ENCODE measurements around the gene GNAI3.

GNAI3 gene

GRCh38 chr1:109529881-109530456 is 18.4 kb upstream of the GNAI3 start:
- no peak overlapping the region for H3K27ac ChIP-seq
- POLR2A ChIA-PET (ENCODE audit: low non-redundant PET) = no interaction called here
- TF ChIP-seq CTCF (conservative IDR thresholded peaks at IDR 0.05; ENCODE audit: low read depth) = no peak
- CTCF ChIA-PET = interaction anchor here (0.7 to 6.9 kb wide), 5 partner anchors 8 to 40 kb away, joined by 3 to 180 read pairs (median 3); partner anchors contain the start of gene CYB561D1
- no peak for DNase-seq (ENCODE audit: low spot score)

- ChIA-PET POLR2A (ENCODE audit: low non-redundant PET) (no interaction called here), CTCF (interaction anchor here (1.0 to 6.9 kb wide), 4 partner anchors 9 to 40 kb away, joined by 3 to 180 read pairs (median 4); partner anchors contain the start of gene CYB561D1)
- no peak for DNase-seq (ENCODE audit: low spot score)
- no peak for TF ChIP-seq CTCF (conservative IDR thresholded peaks at IDR 0.05; ENCODE audit: low read depth)
- H3K27ac ChIP-seq = no peak overlapping the region
Measured at GRCh38 chr1:109530457-109531087, 17.8 kb upstream of the GNAI3 start.

- H3K27ac ChIP-seq = no peak overlapping the region
- POLR2A ChIA-PET (ENCODE audit: low non-redundant PET) = no interaction called here
- DNase-seq (ENCODE audit: low spot score) = no peak
- TF ChIP-seq CTCF (conservative IDR thresholded peaks at IDR 0.05; ENCODE audit: low read depth) = no peak
- CTCF ChIA-PET = interaction anchor here (0.5 to 6.9 kb wide), 17 partner anchors 11 to 489 kb away, joined by 3 to 180 read pairs (median 6); partner anchors contain the start of genes AMIGO1, CYB561D1 and PSMA5
Measured at GRCh38 chr1:109531380-109531779, 17.0 kb upstream of the GNAI3 start.

GRCh38 chr1:109531826-109532364 is 16.5 kb upstream of the GNAI3 start:
- no peak for DNase-seq (ENCODE audit: low spot score)
- ChIA-PET CTCF (interaction anchor here (0.5 to 6.9 kb wide), 31 partner anchors 9 to 1273 kb away, joined by 3 to 180 read pairs (median 4); partner anchors contain the start of genes AMIGO1, CYB561D1, GNAI3 and PSMA5), POLR2A (ENCODE audit: low non-redundant PET) (no interaction called here)
- no peak overlapping the region for H3K27ac ChIP-seq
- TF ChIP-seq CTCF (conservative IDR thresholded peaks at IDR 0.05; ENCODE audit: low read depth) = no peak

GRCh38 chr1:109532365-109533136 is 15.9 kb upstream of the GNAI3 start:
- peak overlapping the region; percentile 26; the same call in 1 of the 2 replicates for H3K27ac ChIP-seq
- DNase-seq (ENCODE audit: low spot score) = peak; percentile 74
- ChIA-PET CTCF (interaction anchor here (0.5 to 6.9 kb wide), 40 partner anchors 9 to 1273 kb away, joined by 3 to 180 read pairs (median 3); partner anchors contain the start of genes AMIGO1, CYB561D1, GNAI3 and PSMA5), POLR2A (ENCODE audit: low non-redundant PET) (no interaction called here)
- peak; percentile 90 for TF ChIP-seq CTCF (conservative IDR thresholded peaks at IDR 0.05; ENCODE audit: low read depth)

GRCh38 chr1:109534307-109534858 is 14.0 kb upstream of the GNAI3 start:
- DNase-seq (ENCODE audit: low spot score) = no peak
- ChIA-PET POLR2A (ENCODE audit: low non-redundant PET) (no interaction called here), CTCF (interaction anchor here (0.6 to 6.9 kb wide), 2 partner anchors 37 to 44 kb away, joined by 3 to 180 read pairs; partner anchors contain the start of gene CYB561D1)
- TF ChIP-seq CTCF (conservative IDR thresholded peaks at IDR 0.05; ENCODE audit: low read depth) = no peak
- no peak overlapping the region for H3K27ac ChIP-seq
